IMR-90 (cell line): Measurements from ENCODE around the gene B4GALNT2.
"Not testable (repeated sequence)": the region's sequence is repeated elsewhere in the genome, so short reads cannot be mapped to it uniquely, and the experiment has no call there.

Source experiments
- CHD1 ChIP-seq: IDR thresholded peaks from 2 replicates; pipeline ENCODE4 v1.6.1; 2012; ENCODE audit warnings: low read depth, low read length, improper control_type of control experiment
- CTCF ChIP-seq: conservative IDR thresholded peaks from 2 replicates; pipeline ENCODE4 v1.5.1; 2012; ENCODE audit warnings: mild to moderate bottlenecking, low read depth, low read length, improper control_type of control experiment
- MAFK ChIP-seq: IDR thresholded peaks from 2 replicates; pipeline ENCODE4 v1.6.1; 2012; ENCODE audit warnings: low read depth, low read length, improper control_type of control experiment
- MXI1 ChIP-seq: IDR thresholded peaks from 2 replicates; pipeline ENCODE4 v1.6.1; 2012; ENCODE audit warnings: low read depth, mild to moderate bottlenecking, low read length, moderate library complexity, borderline replicate concordance
- POLR2A ChIP-seq: IDR thresholded peaks from 2 replicates; pipeline ENCODE4 v1.6.1; 2012; ENCODE audit warnings: mild to moderate bottlenecking, low read depth, low read length
- RAD21 ChIP-seq: IDR thresholded peaks from 2 replicates; pipeline ENCODE4 v1.6.1; 2012; ENCODE audit warnings: low read length, improper control_type of control experiment
- RFX5 ChIP-seq: IDR thresholded peaks from 2 replicates; pipeline ENCODE4 v1.8.0; 2012; ENCODE audit warnings: low read depth, mild to moderate bottlenecking, low read length, moderate library complexity
- SMC3 ChIP-seq: fragments of 150-350 bp; IDR thresholded peaks from 2 replicates; pipeline ENCODE4 v1.6.1; 2016; ENCODE audit warnings: low read depth, mild to moderate bottlenecking, antibody characterized with exemption, low read length, moderate library complexity
- USF2 ChIP-seq: fragments of 150-350 bp; IDR thresholded peaks from 2 replicates; pipeline ENCODE4 v1.6.1; 2017; ENCODE audit warnings: mild to moderate bottlenecking, antibody characterized with exemption, low read length, low read depth

- TF ChIP-seq POLR2A, MAFK, USF2, CTCF, MXI1, CHD1, RFX5, RAD21, SMC3: not testable (repeated sequence)
Observed at GRCh38 chr17:49126183-49126859, 6.2 kb upstream of the B4GALNT2 start.
